22Rv1 (cell line): ENCODE results near the gene CAMTA1.

Source experiments
- H3K27ac ChIP-seq: fragments of 450-650 bp; 2 replicates; pipeline ENCODE4 v1.5.1; 2017
- ZFX ChIP-seq: fragments of 450-650 bp; IDR thresholded peaks from 2 replicates; pipeline ENCODE4 v1.6.1; 2017; ENCODE audit warnings: antibody characterized with exemption, borderline replicate concordance
- TF ChIP-seq, protein P1 (sequence below): fragments of 450-650 bp; IDR thresholded peaks from 2 replicates; pipeline ENCODE4 v1.5.1; 2017; ENCODE audit warnings: mild to moderate bottlenecking

CAMTA1 gene

DNA sequence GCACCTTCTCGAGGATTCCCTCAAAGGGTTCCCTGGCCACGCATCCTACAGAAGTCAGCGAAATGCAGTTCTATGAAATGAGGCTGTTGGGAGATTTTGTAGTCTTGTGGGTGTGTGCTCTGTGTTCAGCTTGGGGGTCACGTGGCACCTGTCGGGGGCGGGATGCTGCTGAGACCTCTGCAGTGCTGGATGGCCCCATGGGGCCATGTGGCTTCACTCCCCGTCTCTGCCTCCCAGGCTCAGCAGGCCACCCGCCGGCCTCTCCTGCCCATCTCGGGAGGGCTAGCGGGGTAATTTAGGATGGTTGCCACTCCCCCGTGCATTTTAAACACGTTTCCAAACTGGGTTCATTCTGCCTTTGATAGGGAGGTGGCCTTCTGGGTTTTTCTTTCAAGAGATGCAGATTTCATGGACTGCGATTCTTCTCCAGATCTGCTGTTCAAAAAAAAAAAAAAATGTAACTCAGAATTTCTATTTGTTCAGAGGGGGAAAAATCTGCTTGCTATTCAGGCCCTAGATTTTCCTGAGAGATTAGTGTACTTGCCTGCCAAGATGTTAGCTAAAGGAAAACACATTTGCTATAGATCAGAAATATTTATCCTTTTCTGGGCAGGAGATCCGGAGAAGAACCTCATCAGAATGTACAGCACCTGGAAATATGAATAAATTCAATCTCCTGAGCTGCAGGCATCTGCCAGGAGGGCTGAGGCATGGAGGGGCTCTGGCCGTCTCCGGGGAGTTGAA, 708.6 kb downstream of the CAMTA1 start:
- TF ChIP-seq, protein P1, sequence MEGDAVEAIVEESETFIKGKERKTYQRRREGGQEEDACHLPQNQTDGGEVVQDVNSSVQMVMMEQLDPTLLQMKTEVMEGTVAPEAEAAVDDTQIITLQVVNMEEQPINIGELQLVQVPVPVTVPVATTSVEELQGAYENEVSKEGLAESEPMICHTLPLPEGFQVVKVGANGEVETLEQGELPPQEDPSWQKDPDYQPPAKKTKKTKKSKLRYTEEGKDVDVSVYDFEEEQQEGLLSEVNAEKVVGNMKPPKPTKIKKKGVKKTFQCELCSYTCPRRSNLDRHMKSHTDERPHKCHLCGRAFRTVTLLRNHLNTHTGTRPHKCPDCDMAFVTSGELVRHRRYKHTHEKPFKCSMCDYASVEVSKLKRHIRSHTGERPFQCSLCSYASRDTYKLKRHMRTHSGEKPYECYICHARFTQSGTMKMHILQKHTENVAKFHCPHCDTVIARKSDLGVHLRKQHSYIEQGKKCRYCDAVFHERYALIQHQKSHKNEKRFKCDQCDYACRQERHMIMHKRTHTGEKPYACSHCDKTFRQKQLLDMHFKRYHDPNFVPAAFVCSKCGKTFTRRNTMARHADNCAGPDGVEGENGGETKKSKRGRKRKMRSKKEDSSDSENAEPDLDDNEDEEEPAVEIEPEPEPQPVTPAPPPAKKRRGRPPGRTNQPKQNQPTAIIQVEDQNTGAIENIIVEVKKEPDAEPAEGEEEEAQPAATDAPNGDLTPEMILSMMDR = no peak
- no peak for TF ChIP-seq ZFX

DNA sequence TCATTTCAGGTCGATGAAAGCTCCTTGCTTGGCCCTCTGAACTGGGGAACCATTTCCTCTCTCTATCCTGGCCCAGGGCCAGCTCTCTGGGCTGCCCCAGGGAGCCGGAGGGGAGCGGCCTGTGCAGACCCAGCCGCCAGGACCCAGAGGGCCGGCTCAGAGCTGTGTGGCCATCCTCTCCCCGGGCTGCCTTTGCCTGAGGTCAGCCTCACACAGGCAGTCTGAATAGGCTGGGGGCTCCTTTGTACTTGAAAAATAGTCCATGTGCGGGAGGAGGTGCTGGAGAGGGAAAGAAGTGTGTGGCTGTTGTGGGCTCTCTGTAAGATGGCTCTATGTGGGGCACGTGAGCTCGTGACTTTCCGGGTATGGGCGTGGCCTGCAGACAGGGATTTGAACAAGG, 710.7 kb downstream of the CAMTA1 start:
- no peak overlapping the region for H3K27ac ChIP-seq
- TF ChIP-seq, protein P1 = no peak
- TF ChIP-seq ZFX = no peak

More for the DNA sequence above, 708.6 kb downstream of the CAMTA1 start:
- no peak overlapping the region for H3K27ac ChIP-seq

DNA sequence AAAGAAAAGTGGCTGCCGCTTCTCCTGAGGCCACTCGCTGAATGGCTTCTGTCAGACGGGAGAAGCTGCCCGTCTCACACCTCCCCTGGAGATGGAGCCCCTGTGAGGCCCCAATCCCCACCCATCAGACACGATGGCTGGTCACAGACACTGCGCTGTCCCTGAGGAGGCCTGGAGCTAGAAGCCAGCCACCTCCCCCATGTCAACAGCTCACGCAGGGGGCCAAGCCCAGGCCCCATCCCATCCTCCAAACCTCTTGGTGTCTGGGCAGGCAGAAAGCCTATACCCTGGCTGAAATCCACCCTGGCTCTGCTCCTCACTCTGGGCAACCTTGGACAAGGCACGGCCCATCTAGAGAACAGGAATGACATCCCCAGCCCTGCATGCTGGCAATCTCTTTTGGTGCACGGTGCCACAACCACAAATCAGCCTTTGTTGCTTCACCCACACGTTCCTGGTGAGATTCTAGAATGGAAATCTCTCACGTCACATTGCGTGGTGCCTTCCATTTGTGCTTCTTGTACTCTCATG, 711.9 kb downstream of the CAMTA1 start:
- TF ChIP-seq ZFX = no peak
- TF ChIP-seq, protein P1 = no peak
- no peak overlapping the region for H3K27ac ChIP-seq

DNA sequence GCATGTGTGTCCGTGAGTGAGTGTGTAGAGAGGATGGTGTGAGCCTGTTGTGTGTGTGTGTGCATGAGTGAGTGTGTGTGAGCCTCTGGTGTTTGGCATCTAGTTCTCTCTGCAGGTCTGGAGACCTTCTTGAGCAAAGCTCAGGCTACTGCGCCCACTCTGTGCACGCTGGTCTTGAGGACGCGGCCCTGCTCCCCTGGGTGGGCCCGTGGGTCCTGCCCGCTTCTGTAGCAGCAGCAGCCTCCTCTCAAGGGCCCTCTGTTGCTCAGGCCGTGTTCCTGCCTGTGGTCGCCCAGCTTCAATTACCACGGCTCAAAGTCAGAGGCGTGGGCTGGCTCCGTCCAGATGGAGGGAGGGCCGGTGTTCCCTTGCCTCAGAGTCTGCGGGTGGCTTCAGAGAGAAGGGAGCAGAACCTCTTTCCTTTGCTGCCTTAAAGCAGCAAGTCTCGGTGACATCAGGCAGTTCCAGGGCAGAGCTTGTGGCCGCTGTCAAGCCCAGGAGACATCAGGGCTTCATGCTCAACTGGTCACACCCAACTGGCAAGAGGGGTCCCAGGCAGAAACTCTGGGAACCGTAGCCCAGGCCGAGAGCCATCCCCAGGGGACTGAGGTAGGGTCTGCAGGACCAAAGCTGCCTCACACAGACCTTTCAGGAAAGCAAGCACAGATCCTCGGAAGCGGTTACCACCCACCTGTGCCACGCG, 715.3 kb downstream of the CAMTA1 start:
- no peak overlapping the region for H3K27ac ChIP-seq
- TF ChIP-seq ZFX = no peak
- TF ChIP-seq, protein P1 = no peak

DNA sequence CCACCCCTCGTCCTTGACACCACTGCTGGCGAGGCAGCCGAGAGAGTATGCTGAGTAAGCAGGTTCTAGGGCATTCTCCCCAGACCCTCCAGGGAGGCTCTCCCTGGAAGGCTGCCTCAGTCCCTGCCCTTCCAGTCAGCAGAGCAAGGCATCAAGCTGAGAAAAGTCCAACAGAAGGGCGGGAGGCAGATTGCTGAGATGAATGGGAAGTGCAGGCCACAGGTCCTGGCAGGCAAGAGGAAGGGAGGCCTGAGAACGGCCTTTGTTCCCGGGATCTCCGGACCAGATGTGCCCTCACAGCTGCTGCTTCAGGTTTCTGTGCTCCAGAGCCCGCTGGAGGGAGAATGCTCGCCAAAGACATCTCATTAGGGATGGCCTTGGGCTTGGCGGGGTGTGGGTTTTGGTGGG, 715.8 kb downstream of the CAMTA1 start:
- no peak overlapping the region for H3K27ac ChIP-seq
- TF ChIP-seq, protein P1 = no peak
- TF ChIP-seq ZFX = no peak

DNA sequence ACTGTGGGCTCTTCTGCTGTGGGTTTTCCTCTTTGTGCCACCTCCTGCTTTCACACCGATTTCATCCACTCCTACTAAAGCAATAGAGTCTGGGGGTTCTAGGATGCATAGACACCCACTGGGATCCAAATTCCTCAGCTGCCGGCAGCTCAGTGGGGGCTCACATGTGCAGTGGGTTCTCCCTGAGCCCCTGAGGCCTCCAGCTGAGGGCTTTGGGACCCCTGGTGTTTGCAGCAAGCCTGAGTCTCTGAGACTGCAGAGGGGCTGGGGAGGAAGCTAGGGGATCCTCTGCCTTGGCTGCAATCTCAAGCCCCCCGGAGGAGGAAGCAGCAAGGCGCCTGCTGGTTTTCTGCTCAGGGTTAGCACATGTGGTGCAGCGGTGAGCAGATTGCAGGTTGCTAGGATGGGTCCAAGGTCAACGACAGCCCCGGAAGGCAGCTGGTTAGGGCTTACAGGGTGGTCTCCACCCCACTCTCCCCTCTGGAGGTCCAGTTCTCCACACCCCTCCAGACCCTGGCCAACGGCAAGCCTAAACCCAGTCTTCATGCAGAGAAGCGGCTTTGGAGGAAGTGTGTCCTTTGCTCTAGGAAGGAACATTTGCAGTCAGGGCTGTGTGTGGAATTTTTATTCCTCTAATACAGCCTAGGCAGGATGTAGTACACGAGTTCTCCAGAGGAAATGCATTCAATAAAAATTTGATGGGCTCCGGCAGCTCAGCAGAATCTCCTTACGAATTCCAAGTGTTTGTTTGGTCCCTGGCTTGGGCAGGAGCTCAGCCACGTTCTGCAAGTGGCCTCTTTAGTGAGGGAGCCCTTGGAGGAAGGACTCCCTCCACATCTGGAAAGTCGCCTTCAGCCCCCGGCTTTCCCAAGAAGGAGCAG, 716.7 kb downstream of the CAMTA1 start:
- TF ChIP-seq, protein P1 = no peak
- TF ChIP-seq ZFX = no peak
- no peak overlapping the region for H3K27ac ChIP-seq
